ENCODE measurements around the gene TMPRSS4.
"Not testable (repeated sequence)": the region's sequence is repeated elsewhere in the genome, so short reads cannot be mapped to it uniquely, and the experiment has no call there.

TMPRSS4 gene

DNA sequence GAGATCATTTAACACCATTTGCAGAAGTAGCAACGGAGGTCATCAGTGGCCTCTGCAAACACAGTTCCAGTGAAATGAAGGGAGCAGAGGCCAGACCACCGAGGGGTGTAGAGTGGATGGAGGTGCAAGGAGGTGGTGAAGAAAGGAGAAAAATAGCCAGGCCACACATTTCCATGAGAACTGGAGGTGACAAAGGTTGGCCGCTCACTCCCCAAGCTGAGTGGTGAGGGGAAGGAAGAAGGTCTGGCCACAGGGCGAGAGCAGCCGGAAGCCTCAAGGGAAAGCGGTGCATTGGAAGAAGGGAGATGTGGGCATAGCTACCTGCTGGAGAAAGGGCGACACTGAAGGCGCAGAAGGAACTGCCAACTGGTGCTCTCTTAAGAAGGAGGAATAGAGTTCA, 20.1 kb upstream of the TMPRSS4 start:
- DNase-seq (ENCODE audit: low read depth in 2 of 2), result no peak

- DNase-seq (ENCODE audit: low read depth in 2 of 2), result no peak
Measured at GRCh38 chr11:118057251-118058145, 19.4 kb upstream of the TMPRSS4 start.

- DNase-seq (ENCODE audit: low read depth in 2 of 2), result no peak
Measured at GRCh38 chr11:118058311-118059245, 18.3 kb upstream of the TMPRSS4 start.

DNA sequence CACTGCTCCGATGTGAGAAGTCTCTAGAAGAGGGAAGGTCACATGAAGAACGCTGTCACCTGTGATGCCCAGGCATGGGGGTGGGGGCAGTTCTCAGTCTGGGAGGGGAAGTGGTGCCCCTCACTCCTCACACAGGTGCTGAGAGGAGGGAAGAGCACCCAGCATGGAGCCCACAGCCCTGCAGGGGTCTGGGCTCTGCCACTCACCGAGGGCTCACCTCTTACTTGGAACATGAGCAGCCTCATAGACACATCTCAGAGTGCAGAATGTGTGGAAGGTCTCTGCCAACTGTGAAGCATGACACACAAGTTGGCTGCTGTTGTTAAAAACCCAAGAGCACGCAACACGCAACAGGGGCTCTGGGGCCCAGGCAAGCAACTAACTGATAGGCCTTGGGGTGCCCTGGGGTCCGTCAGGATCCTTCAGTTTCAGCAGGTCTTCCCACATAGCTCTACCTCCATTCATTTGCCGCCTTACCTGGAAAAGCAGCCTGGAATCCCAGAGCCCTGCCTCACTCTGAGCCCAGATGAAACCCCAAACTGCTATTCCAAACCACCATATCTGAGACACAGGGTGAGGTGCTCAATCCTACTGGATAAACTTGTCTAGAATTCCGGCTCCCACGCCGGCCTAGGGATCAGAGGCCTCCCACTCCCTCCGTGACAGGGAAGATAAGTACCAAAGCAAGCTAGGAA, 17.5 kb upstream of the TMPRSS4 start:
- DNase-seq (ENCODE audit: low read depth in 2 of 2), result no peak

- no peak for DNase-seq (ENCODE audit: low read depth in 2 of 2)
Measured at GRCh38 chr11:118060081-118060661, 16.7 kb upstream of the TMPRSS4 start.

DNA sequence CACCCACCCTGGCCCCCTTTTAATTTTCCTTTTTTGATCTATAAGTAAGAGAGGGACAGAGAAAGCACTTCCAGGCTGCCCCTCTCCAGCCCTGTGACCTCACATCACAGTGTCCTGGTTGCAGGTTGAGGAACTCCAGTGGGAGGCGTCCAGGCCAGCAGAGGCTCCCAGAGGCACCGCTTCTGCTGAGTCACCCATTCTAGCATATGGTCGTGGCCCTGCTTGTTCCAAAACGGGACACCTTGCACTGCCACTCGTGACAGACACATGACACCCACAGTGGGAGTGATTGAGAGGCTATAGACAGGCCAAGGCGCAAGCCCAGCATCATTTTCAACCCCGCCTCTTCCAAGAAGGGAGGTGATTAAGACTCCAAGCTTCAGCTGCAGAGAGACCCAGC, 16.0 kb upstream of the TMPRSS4 start:
- no peak for DNase-seq (ENCODE audit: low read depth in 2 of 2)

- DNase-seq (ENCODE audit: low read depth in 2 of 2), result no peak
Measured at GRCh38 chr11:118061586-118062125, 15.2 kb upstream of the TMPRSS4 start.

- DNase-seq (ENCODE audit: low read depth in 2 of 2), result not testable (repeated sequence)
Measured at GRCh38 chr11:118062181-118062580, 14.7 kb upstream of the TMPRSS4 start.

- DNase-seq (ENCODE audit: low read depth in 2 of 2), result not testable (repeated sequence)
Measured at GRCh38 chr11:118062631-118063030, 14.2 kb upstream of the TMPRSS4 start.

- no peak for DNase-seq (ENCODE audit: low read depth in 2 of 2)
Measured at GRCh38 chr11:118064956-118065355, 11.9 kb upstream of the TMPRSS4 start.

GRCh38 chr11:118065384-118065783, 11.5 kb upstream of the TMPRSS4 start:
- no peak for DNase-seq (ENCODE audit: low read depth in 2 of 2)

DNA sequence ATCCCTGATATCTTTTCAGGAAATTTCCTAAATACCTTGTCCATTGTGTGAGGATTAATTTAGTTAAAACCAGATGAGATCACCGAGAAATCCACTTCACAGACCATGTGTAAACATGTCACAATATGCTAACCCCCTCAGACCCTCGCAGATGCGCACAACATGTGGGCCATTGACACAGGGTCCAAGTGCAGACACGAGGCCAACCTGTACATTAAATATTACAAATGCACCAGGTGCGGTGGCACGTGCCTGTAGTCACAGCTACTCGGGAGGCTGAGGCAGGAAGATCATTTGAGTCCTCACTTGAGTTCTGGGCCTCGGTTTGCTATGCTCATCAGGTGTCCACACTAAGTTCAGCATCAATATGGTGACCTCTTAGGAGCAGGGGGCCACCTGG, 9.9 kb upstream of the TMPRSS4 start:
- no peak for DNase-seq (ENCODE audit: low read depth in 2 of 2)

GRCh38 chr11:118068206-118068944, 8.5 kb upstream of the TMPRSS4 start:
- DNase-seq (ENCODE audit: low read depth in 2 of 2), result no peak

- DNase-seq (ENCODE audit: low read depth in 2 of 2), result no peak
Measured at GRCh38 chr11:118068945-118069612, 7.8 kb upstream of the TMPRSS4 start.

DNA sequence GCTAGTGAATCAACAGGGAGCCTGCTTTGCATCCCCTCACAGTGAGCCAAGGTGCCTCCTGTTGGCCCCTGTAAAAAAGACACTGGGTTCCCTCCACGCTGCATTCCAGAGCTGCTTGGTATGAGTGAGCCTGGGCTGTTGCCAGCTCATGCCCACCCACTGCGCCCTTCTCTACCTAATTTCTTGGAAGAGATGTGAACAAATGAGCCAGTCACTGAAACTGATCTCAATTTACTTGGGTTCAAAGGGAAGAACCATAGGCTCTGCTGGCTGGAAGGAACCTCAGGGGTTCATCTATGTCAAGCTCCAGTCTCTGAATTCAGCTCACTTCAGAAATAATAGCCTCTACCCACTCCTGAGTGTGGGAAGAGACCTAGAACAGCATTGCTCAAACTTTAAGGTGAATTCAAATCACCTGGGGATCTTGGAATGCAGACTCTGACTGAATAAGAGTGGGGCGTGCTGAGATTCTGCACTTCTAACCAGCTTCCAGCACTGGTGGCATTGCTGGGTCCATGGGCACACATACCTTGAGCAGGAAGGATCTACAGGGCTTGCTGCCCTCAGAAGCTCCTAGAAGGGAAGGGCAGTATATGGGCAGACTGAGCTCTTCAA, 5.4 kb upstream of the TMPRSS4 start:
- no peak for DNase-seq (ENCODE audit: low read depth in 2 of 2)

DNA sequence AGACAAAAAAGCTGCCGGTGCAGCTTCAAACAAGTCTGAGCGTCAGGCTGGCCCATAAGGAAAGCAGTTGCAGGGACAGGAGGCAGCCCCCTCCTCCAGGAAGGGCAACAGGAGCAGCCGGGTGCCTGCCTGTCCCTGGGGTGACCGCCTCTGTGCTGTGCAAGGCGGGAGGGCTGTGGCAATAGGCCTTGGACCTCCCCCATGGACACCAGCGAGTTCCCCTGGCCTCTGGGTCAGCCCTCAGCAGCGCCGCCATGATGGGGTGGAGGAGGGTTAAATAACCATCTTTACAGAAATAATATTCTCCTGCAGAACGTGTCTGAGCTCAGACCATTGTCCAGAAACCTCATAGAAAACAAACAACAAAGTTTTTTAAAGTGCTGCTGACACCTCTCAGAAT, 3.3 kb upstream of the TMPRSS4 start:
- no peak for DNase-seq (ENCODE audit: low read depth in 2 of 2)

DNA sequence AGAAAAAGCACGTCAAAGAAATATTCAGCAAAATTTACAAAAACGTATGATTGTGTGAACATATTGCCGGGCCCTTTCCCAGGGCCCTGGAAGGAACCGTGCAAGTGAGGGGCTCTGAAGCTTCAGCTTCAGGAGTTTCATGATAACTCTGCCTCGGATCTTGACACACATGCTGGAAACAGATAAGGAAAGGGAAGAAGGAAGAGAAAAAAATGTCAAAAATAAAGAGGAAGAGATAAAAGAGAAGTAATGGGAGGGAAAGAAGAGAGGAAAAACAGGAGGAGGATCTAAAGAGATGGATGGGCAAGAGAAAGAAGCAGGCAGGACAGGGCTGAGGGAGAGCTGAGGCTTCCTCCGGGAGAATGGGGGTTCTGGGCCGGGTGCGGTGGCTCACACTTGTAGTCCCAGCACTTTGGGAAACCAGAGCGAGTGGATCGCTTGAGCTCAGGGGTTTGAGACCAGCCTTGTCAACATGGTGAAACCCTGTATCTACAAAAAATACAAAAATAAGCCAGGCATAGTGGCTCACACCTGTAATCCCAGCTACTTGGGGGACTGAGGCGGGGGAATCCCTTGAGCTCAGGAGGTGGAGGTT, 2.7 kb upstream of the TMPRSS4 start:
- no peak for DNase-seq (ENCODE audit: low read depth in 2 of 2)

- DNase-seq (ENCODE audit: low read depth in 2 of 2), result no peak
Measured at GRCh38 chr11:118074785-118075184, 2.1 kb upstream of the TMPRSS4 start.

DNA sequence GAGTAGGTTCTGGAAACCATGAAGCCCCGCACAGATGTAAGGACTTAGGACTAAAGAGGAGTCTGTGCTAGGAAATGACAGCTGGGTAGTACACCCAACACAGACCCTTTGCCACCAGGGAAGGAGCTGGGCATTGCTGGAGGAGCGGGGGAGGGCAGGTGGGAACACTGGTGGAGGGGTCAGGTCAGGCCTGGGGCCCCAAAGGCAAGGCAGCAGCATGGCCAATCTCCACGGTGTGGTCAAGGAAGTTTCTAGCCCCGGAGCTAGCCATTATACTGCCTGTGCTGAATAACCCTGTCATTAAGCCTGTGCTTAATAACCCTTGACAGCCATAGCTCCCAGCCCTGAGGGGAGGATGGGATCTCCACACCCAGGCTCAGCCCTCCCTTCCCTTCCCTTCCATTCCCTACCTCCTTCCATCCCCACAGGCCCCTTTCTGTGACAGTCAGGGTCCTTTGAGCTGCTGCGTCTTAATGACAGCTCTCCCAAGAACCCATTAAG, 2.1 kb downstream of the TMPRSS4 start:
- DNase-seq (ENCODE audit: low read depth in 2 of 2), result no peak

Measured in stimulated activated CD4-positive, alpha-beta T cell treated with anti-CD3 and anti-CD28 coated beads, Interleukin-15, amount 100 ng/mL, for 48 hours (primary cell).